IPS-18c (cell line): ENCODE results near the gene IDE.
"Not testable (repeated sequence)": the region's sequence is repeated elsewhere in the genome, so short reads cannot be mapped to it uniquely, and the experiment has no call there.

ENCODE experiments used
- H3K4me3 ChIP-seq: 2 replicates; pipeline ENCODE4 v1.7.0; 2013; ENCODE audit warnings: low read depth, mild to moderate bottlenecking, low read length, moderate library complexity; ENCODE audit not compliant: insufficient read depth
- H3K9me3 ChIP-seq: one replicate; pipeline ENCODE4 v1.6.1; 2013; ENCODE audit warnings: mild to moderate bottlenecking, low read length, moderate library complexity; ENCODE audit not compliant: control insufficient read depth, insufficient read depth

Gene IDE

GRCh38 chr10:92572362-92573090 is 1.4 kb downstream of the IDE start:
- Histone ChIP-seq H3K9me3 (peaks cover 4% of the 10 kb centered on the region), H3K4me3 (peak overlapping the region; percentile 97)

- peaks cover 4% of the 10 kb centered on the region for H3K9me3 ChIP-seq
- H3K4me3 ChIP-seq = no peak overlapping the region
Measured at GRCh38 chr10:92571649-92572048, 2.2 kb downstream of the IDE start.

- not testable (repeated sequence) for H3K9me3 ChIP-seq, H3K4me3 ChIP-seq
Measured at GRCh38 chr10:92569663-92570062, 4.2 kb downstream of the IDE start.

- Histone ChIP-seq H3K4me3 (no peak overlapping the region), H3K9me3 (peaks cover under 1% of the 10 kb centered on the region)
Measured at GRCh38 chr10:92569071-92569470, 4.8 kb downstream of the IDE start.

GRCh38 chr10:92567952-92568600 is 5.8 kb downstream of the IDE start:
- Histone ChIP-seq H3K4me3 (no peak overlapping the region), H3K9me3 (no peaks in the 10 kb centered on the region)

GRCh38 chr10:92562424-92562823 is 11.5 kb downstream of the IDE start:
- Histone ChIP-seq H3K9me3 (no peaks in the 10 kb centered on the region), H3K4me3 (no peak overlapping the region)

GRCh38 chr10:92559046-92559445 is 14.8 kb downstream of the IDE start:
- H3K9me3 ChIP-seq = no peaks in the 10 kb centered on the region
- no peak overlapping the region for H3K4me3 ChIP-seq

GRCh38 chr10:92553959-92554358 is 19.9 kb downstream of the IDE start:
- H3K9me3 ChIP-seq = no peaks in the 10 kb centered on the region
- H3K4me3 ChIP-seq = no peak overlapping the region

- Histone ChIP-seq H3K4me3 (no peak overlapping the region), H3K9me3 (no peaks in the 10 kb centered on the region)
Measured at GRCh38 chr10:92552310-92552709, 21.6 kb downstream of the IDE start.

- H3K9me3 ChIP-seq = no peaks in the 10 kb centered on the region
- H3K4me3 ChIP-seq = no peak overlapping the region
Measured at GRCh38 chr10:92550924-92551323, 23.0 kb downstream of the IDE start.

GRCh38 chr10:92547676-92548075 is 26.2 kb downstream of the IDE start:
- Histone ChIP-seq H3K9me3 (no peaks in the 10 kb centered on the region), H3K4me3 (no peak overlapping the region)

- no peaks in the 10 kb centered on the region for H3K9me3 ChIP-seq
Measured at GRCh38 chr10:92545556-92545955, 28.3 kb downstream of the IDE start.

GRCh38 chr10:92544296-92544695 is 29.6 kb downstream of the IDE start:
- H3K4me3 ChIP-seq = no peak overlapping the region
- no peaks in the 10 kb centered on the region for H3K9me3 ChIP-seq

More at GRCh38 chr10:92545556-92545955, 28.3 kb downstream of the IDE start:
- no peak overlapping the region for H3K4me3 ChIP-seq

GRCh38 chr10:92542458-92542857 is 31.4 kb downstream of the IDE start:
- no peaks in the 10 kb centered on the region for H3K9me3 ChIP-seq
- H3K4me3 ChIP-seq = no peak overlapping the region

GRCh38 chr10:92541583-92541982 is 32.3 kb downstream of the IDE start:
- no peak overlapping the region for H3K4me3 ChIP-seq

GRCh38 chr10:92538231-92538958 is 35.5 kb downstream of the IDE start:
- Histone ChIP-seq H3K4me3 (no peak overlapping the region), H3K9me3 (no peaks in the 10 kb centered on the region)

More at GRCh38 chr10:92541583-92541982, 32.3 kb downstream of the IDE start:
- H3K9me3 ChIP-seq = no peaks in the 10 kb centered on the region

GRCh38 chr10:92530891-92531535 is 42.9 kb downstream of the IDE start:
- Histone ChIP-seq H3K4me3 (no peak overlapping the region), H3K9me3 (no peaks in the 10 kb centered on the region)
